GM23248 (cell line): ENCODE data around the gene ZBTB6.

Experiments used
- EZH2 ChIP-seq: fragments of 200-600 bp; sonication (generic); IDR thresholded peaks from 2 replicates; pipeline ENCODE4 v1.6.1; 2018; ENCODE audit warnings: antibody characterized with exemption, mild to moderate bottlenecking; ENCODE audit not compliant: insufficient read depth, poor library complexity, severe bottlenecking
- EZH2phosphoT487 ChIP-seq: fragments of 200-600 bp; sonication (generic); IDR thresholded peaks from 2 replicates; pipeline ENCODE4 v1.6.1; 2018; ENCODE audit warnings: antibody characterized with exemption, moderate library complexity, mild to moderate bottlenecking, low read depth; ENCODE audit not compliant: insufficient read depth

DNA sequence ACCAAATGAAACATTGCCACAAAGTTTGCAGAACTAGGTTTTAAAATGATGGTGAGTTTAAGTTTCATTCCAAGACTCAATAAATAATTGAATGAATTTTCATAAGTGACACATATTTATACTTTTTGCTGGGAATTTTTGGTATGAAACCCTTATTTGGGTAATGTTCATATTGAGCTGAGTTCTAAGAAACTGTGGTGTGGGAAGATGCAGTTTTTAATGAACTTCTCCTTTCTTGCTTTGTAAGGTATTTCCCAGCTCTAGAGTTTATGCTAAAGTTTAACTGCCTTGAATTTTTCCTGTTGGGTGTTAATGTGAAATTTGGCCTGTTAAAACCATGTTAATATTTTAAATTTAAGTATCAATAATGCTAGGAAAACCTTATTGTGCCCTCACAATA, 42.8 kb upstream of the ZBTB6 start:
- TF ChIP-seq EZH2, result no peak
- TF ChIP-seq EZH2phosphoT487, result no peak
